CD4-positive, alpha-beta T cell treated with Interleukin-17A for 1 hour (primary cell): ENCODE measurements around the gene USP36.

Experiments used
- DNase-seq: peaks from one replicate; pipeline ENCODE4 v3.0.0-alpha.2; 2020

Gene USP36

DNA sequence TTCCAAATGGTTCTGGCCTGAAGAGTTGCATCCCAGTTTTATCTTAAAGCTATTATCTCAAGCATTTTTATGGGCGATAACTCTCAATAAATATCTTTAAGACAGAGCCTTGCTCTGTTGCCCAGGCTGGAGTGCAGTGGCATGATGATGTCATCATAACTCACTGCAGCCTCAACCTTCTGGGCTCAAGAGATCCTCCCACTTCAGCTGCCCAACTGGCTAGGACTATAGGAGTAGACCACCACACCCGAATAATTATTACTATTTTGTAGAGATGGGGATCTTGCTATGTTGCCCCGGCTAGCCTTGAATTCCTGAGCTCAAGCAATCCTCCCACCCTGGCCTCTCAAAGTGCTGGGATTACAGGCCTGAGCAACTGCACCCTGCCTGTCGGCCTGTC lies 32.5 kb downstream of the USP36 start:
- no peak for DNase-seq

DNA sequence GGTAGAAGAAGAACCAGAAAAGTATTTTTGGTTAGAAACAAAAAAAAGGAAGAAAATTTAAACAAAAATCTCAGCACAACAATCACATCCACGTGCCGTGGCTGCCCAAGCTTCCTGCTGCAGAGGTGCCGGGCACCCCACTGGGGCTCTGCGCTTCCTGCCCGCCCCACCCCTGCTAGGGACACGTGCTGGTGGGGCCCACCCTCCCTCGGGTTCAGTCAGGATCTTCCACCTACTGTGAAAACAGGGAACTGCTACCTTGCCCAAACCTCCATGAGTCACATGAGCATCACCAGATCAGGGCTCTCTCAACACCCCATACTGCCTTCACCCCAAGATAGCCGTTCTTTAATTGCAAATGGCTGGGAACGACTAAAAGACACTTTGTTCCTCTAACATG lies 34.2 kb downstream of the USP36 start:
- peak; percentile 74 for DNase-seq

DNA sequence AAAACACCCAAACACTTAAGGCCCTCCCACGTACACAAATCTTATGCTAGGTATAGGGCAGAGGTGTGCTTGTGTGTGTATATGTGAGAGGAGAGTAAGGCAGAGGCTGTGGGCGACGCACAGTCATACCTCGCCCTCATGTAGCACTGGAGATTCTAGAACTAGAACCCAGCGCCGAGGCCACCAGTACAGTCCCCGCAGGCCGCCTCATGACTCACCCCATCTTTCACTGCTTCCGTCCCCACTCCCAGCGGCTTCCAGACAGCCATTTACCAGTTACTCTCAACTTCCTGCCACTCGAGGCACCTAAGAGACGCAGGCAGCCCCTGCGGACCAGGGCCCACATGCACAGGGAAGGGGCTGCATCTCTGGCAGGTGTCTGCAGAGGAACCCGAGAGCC lies 35.3 kb downstream of the USP36 start:
- peak; percentile 74 for DNase-seq

DNA sequence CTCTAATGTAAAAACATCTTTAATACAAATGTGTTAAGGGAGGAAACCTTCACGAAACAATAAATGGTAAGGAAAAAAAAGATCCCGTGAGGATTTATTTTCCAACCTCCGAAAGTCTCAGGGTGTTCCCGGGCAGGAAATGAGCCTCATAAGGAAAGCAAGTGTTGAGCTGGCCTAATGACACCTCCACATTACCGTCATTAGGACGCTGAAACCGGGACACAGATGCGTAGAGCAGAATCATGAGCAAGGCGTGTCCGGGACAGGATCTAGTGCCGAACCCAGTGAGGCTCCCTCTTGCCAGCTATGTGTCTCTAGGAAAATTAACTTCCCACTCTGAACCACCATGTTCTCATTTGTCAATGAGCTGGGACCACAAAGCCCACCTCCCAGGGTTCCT lies 35.8 kb downstream of the USP36 start:
- DNase-seq = no peak

DNA sequence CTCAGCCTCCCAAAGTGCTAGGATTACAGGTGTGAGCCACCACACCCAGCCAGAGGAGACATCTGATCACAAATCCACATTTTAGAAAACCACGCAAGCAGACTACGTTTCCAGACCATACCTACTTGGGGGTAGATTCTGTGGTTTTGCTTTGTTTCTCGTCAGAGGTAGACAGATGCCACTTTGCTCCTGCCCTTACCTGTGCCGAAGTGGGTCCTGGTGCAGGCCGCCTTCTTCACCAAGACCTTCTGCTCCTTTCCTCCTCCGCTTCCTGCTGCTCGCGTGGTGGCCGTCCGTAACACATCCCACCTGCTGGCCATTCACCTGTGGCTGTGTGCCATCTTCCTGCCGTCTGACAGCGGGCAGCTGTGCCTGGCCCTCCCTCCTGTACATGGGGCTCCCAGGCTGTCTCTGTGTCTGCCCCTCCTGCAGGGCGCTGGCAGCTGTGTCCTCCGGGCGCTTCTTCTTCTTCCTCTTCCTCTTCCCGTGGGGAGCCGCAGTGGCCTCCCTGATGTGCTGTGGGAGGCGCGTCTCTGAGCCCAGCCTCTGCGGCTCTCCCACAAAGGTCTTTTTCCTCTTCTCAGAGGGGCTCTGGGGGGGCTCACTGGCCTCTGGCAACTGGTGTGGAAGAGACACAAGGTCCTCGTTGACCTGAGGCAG lies 37.3 kb downstream of the USP36 start:
- DNase-seq = peak; percentile 36

DNA sequence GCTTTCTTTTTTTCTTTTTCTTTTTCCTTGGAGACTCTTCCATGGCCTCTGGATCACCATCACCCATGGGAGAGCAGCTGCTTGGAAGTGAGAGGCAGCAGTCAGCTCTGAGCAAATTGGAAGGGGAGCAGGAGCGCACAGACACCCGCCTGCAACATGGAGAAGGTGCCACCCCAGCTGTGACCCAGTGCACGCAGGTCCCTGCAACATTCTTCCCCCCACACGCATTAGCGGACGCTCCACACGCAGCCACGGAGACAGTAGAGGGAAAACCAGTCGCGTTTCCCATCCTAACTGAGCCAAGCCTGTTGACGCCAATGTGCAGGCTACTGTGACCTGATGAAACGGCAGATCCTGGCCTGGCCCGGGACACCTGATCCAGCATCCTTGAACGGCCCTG lies 38.2 kb downstream of the USP36 start:
- no peak for DNase-seq

DNA sequence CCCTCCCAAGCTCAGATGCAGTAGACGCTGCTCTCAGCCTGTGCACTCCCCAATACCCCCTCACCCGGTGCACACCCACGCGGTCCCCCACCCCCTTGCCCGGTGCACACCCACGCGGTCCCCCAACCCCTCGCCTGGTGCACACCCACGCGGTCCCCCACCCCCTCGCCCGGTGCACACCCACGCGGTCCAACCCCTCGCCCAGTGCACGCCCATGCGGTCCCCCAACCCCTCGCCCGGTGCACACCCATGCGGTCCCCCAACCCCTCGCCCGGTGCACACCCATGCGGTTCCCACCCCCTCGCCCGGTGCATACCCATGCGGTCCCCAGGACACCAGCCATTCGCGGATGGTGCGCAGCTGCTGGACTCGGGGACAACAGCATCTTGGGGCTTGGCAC lies 38.6 kb downstream of the USP36 start:
- no peak for DNase-seq

DNA sequence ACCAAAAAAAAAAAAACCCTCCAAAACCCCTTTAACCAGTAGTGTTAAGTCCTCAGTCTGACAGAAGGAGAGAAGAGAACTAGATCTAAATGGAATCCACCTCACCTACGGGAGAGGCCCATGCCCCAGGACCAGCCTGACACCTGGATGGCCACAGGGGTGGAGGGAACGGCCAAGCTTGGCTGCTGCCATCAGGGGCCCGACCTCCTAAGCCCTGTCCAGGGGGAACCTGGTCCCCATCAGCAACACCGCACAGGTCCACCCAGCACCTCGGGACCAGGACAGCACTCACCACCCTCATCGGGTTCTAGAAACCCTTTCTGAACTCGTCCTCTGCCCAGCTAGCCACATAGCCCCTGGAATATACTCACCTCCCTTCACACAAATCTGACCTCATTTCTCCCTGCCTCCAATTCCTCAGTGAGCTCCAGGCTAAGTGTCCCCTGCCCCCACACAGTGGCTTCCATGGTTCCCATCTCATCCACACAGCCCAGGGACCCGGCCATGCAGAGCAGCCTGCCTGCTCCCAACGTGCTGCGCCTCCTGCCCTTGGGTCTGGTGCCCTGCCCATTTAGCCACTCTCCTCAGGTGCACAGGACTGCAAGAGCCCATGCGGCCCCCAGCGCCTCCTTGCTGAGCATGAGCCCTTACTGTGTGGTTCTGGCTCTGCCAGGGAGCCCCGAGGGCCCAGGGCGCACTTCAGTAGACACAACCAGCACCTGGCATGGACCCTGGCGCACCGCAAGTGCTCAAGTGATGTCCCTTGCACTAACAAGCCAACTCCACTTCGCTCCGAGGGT lies 40.3 kb downstream of the USP36 start:
- DNase-seq = no peak

DNA sequence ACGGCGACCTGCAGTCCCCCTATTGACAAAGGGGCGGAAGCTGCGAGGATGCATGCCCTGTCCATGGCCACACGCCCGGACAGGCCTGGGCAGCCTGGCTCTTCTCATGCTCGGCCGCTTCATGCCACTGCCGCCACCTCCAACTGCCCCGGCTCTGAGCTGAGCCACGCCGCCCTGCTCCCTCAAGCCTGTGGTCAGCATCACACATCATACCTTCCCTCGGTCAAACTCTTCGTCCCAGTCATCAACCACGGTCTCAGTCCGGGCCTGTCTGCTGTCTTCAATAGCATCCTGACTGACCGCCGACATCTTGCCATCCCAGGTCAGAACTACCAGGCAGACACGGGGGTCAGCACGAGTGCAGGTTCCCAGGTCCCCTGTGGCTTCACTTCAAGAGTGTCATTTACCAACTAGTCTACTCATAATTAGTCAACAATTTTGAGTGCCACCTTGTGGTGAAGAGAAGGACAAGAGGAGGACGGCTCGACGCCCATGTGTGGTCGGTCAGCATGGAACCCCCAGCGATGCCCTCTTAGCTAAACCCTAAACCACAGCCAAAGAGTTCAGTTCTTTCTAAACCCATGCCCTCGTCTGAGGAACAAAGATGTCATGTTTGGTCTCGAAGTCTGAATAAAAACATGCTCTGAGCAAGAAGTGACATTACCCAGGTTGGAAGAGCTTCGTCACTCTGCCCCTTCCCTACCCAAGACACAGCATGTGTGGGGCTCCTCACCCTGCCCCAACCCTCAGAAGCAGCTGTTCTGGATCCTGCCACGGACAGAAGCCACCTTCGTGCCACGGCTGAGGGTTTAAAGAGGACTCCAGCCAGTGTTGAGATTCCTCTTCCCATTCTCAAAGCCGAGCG lies 41.7 kb downstream of the USP36 start:
- peak; percentile 69 for DNase-seq

DNA sequence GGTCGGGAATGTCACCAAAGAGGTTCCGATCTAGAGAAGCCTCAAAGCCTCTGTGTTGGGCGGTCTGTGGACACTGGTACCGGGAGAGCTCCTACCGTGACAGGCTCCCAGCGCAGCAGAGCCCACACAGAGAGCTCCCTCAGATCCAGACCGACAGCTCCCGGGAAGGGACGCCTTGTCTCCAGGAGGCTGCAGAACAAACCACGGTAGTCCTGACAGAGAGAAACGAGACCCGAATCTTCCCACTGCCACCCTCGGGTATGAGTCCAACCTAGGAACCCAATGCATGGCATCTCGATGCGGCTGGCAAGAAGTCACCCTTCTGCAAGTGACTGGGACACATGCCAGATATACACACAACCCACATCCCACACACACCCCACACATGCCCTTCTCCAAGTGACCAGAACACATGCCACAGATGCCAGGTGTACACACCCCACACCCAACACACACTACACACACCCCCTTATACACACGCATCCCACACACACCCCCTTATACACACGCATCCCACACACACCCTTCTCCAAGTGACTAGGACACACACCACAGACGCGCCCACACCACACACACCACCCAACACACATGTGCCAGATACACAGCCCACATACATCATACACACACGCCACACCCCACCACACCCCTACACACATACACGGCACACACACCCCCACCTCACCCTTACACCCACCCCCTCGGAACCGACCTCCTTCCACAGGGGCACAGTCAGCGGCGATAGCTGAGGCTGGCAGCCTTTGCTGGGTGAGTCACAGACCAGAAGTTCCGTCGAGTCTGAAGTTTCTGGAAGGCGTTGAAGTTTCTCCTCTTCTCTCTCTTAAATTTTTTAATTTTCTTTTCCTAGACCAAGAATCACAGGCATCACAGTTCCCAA lies 42.7 kb downstream of the USP36 start:
- DNase-seq = no peak

DNA sequence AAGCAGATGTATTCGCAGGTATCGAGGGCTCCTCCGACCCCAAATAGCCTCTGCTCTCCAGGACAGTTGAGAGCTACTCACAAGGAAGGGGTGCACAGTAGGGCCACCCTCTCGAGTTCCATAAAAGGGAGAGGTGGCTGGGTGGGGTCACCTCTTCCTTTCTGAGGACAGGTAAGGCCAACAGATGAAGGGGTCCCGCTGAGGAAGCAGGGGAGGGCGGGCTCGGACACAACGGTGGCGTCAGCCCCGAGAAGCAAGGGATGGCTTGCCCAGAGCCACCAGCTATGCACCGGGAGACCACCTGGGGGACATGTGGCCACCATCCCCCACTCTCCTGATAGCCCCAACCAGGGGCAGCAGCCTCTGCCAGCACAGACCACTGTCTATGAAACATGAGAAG lies 43.4 kb downstream of the USP36 start:
- DNase-seq = no peak

DNA sequence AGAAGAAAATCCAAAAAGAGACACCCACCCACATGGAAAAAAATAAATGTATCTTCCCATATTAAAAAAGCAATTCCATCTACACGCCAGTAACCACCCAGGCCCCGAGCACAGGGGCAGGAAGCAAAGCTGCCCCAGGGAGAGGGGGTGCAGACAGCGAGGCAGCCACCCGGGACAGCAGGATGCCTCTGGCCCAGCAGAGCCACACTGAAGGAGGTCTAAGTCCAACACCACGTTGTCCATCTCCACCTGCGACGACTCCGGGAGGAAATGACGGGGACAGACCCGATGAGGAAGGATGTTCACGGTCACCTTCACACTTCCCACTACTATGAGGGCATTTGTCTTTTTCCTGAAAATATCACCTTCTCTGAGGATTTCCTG lies 44.1 kb downstream of the USP36 start:
- DNase-seq = no peak

DNA sequence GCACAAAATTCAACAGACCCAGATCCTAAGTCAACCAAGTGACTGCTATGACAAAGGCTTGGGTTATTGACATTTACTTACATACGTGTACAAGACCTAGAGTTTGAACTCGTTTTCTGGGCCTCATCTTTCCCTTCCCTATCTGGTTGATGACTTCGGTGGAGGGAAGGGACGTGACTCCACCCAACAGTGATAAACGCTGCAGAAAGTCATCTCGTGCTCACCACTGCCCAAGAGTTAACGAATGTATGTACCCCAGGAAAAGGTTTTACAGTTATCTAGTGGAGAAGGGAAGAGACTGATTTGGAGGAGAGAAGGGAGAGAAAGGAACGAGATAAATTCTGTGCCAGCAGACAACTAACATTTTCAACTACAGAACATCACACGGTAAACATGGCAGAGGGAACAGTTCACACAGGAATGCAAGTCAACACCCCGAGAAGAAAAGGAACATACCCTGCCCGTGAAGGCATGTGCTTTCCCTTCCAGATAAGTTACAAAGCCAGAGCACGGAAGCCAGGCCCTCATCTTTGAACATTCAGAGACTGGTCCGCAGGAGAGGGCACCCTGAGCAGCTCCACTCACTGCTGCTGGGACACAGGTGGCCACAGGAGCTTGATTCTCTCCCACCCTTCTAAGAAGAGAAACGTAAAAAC lies 44.6 kb downstream of the USP36 start:
- no peak for DNase-seq

DNA sequence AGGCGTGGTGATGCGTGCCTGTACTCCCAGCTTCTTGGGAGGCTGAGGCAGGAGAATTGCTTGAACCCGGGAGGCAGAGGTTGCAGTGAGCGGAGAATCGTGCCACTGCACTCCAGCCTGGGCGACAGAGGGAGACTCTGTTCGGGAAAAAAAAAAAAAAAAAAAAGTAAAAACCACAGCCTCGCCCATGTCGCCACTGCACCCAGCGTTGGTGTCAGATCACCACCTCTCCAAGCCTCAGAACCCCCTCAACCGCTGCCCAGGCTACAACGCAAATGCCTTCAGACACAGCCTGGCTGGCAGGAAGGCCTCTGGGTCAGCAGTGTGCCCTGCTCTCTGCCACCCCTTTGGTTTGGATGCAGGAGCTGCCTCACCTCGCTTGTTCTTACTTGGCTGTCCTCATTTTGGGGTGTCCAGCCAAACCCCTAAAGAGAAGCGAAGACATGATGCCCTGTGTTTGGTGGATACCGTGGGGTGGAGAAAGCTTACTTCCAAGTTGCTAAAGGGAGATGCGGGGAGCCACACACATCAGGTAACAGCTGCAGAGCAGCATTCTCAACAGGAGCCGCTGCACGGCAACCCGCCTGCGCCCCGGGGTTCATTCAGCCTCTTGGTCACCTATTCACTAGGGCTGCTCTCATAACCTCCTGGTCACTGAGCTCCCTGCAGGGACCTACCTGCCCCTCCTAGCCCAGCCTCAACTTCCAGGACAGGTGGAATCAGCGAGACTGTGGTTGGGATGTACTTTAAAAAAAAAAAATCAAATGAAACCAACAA lies 45.6 kb downstream of the USP36 start:
- DNase-seq = no peak

DNA sequence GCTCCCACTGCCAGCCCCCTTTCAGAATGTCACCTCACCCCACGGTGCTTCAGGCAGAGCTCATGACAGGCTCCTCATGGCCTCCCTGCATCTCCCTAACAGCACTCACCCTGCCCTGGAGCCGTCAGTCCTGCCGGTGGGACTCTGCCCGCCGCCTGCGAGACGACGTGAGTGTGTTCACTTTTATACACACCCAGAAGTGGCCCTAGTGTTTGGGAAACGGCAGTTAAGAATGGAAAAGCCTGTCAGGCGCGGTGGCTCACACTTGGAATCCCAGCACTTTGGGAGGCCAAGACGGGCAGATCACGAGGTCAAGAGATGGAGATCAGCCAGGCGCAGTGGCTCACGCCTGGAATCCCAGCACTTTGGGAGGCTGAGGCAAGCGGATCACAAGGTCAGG lies 46.2 kb downstream of the USP36 start:
- no peak for DNase-seq

DNA sequence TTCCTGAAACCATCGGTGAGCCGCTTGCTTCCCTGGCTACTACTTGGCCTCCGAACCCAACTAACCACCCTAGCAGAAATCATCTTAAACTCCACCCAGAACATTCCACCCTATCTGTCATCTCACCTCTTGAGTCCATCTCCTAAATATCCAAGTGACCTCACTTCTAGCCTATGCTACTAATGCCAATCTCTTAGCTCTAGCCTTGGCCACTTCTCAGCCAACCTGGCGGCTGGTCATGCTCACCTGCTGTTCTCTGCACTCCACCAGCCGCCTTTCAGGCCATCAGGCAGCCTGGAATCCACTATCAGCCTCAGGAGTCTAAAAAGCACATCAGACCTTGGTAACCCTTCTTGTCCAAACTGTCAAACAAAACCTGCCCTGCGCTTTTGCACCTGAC lies 46.6 kb downstream of the USP36 start:
- DNase-seq = no peak

DNA sequence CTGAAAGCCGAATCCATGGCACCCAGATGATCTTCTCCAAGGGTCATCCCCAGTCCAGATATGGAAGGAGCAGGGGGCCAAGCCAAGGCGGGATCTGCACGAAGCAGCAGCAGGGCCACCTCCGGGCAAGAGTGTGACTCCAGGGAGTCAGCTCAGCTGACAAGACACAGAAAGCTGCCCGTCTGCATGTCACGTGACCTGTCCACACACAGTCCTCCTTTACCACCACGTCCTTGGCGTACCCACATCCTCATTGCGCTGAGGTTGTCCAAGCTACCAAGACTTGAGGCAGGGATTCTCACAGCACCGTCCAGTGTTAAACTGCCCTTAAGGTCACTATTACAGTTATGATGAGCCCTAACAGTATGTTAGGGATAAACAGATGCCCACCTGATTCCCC lies 47.2 kb downstream of the USP36 start:
- no peak for DNase-seq

DNA sequence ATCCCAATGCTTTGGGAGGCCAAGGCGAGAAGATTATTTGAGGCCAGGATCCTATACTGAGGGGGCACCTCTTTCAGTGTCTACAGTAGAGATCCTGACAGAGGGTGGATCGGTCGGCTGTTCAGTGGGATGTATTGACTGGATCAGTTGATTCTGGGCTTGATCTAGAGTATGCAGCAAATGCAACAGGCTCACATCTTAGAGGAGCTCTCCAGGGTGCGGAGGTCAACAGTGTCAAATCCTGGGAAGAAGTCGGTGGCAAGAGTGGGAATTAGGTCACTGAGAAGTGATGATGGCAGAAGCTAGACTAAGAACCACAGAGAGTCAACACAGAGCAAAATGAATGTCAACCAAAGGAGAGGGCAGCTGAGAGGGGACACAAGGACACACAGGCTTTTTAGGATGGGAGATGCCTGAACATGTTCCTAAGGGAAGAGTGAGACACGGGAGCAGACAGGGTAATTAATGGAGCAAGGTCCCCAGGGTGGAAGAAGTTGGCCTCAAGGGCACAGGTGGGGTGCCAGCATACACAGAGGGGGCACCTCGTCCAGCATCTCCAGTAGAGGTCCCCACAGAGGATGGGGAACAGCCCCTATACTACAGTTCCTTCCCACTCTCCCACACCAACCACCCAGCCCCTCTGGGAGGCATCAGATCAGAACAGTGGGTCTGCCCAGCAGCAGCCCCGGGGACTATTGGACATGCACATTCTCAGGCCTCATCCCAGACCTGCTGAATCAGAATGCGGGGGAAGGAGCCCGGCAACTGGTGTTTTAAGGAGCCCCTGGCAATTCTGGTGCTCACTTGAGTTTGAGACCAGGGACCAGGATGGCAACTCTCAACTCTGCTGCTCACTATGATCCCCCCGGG lies 48.5 kb downstream of the USP36 start:
- DNase-seq = no peak

DNA sequence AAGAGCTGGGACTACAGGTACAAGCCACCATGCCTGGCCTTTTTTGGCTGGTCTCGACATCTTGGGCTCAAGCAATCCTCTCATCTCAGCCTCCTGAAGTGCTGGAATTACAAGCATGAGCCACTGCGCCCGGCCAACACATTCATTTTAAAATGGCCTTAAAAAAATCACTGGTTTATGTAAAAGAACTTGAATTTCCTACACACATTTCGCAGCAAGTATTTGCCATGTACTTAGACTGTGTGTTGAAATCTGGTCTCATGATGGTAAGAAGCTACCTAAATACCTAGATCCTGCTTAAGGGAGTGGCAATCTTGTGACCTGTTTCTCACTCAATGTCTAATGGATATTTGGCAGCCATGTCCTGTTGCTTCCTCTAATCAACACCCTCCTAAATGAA lies 50.1 kb downstream of the USP36 start:
- no peak for DNase-seq

DNA sequence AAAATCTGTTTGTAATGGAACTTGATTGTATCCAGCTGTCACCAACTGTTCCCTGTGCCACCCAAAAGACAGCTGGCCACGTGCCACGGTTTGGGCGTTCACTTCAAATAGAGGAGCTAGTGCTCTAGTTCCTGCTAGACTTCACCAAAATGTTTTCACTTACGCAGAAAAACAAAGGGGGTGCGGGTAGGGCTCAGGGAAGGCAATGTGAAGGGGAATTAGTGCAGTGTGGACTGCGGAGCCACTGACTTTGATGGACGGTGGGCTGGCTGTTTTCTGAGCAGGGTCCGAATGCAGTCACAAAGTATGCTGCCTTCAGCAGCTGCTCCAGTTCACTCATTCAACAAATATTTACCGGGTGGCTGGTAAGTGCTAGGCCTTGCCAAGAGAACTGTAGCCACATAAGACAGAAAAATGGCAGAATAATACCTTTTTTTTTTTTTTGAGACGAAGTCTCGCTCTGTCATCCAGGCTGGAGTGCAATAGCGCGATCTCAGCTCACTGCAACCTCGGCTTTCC lies 50.9 kb downstream of the USP36 start:
- peak; percentile 63 for DNase-seq
